Stimulated activated CD8-positive, alpha-beta memory T cell treated with anti-CD3 and anti-CD28 coated beads, Interleukin-15, amount 100 ng/mL, for 24 hours (primary cell): Measurements from ENCODE around the gene TP73.
"Not testable (repeated sequence)": the region's sequence is repeated elsewhere in the genome, so short reads cannot be mapped to it uniquely, and the experiment has no call there.

Experiments used
- DNase-seq: peaks from one replicate; pipeline ENCODE4 v3.0.0-alpha.2; 2020; ENCODE audit warnings: low read depth

The TP73 gene

DNA sequence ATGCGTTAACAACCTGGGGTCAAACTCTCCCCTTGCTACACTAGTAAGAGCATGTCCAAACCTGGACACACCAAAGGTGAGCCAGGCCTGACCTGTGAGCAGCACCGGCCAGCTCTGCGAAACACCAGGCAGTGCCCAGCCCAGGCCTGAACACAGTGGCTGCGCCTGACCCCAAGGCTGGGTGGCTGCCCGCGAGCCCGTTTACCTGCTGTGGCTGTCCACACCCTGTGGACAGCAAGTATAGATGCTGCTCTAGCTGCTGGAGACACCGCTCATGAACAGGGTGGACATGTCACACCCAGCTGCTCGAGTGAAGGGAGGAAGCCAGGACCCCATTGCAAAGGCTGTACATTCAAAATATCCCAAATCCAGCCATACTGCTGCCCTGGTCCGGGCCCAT lies 92.3 kb downstream of the TP73 start:
- no peak for DNase-seq

DNA sequence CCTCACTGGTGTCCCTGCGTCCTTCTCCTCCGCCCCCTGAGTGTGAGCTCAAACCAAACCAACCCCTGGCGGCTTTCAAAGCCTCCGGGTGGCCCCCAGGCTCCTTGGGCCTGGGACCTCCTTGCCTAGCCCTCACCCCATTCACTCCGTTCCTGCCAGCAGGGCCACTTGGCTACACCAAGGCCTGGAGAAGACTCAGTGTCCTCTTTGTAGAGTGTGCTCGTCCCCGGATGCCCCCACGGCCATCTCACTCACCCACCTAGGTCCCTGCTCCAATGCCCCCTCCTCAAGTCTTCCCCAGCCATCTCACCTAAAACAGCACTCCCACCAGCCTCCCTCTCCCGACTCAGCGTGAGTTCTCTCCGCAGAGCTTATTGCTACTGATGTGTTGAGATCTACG lies 92.8 kb downstream of the TP73 start:
- no peak for DNase-seq

DNA sequence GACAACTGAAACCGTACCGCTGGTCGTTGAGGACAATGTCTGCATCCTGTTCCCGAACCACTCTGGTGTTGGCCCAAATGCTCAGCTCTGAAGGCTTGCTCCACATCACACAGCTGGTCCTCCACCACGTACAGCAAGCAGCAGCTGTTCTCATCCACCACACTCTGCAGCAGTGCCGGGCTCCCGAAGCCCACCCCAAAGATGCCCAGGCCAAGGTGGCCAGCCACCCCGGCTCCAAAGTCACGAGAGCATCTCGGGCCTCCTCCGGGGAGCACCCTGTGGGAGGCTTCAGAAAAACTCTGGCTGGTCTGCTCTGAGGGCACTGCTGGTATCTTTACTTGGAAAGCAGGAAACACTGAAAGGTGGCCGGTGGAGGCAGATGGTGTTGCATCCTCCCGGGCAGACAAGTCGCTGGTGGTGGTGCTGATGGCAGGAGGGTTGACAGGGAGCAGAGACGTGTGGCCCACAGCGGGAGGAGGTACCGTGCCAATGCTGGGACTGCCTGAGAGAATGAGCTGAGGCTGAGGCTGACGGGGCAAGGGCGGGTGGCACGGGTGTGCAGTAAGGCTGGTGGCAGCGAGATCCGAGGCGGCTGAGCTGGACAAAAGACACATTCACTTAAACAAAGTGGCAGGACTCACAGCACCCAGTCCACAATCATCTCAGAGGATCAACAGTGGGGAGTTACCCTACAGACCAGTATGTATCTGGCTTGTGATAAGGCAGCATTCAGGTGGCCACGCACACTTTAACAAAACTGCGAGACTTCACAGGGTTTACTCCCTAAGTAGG lies 93.5 kb downstream of the TP73 start:
- DNase-seq = no peak

- DNase-seq = no peak
Measured at GRCh38 chr1:3746389-3746829, 94.1 kb downstream of the TP73 start.

GRCh38 chr1:3746830-3747521 lies 94.7 kb downstream of the TP73 start:
- DNase-seq = peak; percentile 79

GRCh38 chr1:3747522-3747848 lies 95.2 kb downstream of the TP73 start:
- no peak for DNase-seq

- DNase-seq = no peak
Measured at GRCh38 chr1:3747903-3748302, 95.6 kb downstream of the TP73 start.

DNA sequence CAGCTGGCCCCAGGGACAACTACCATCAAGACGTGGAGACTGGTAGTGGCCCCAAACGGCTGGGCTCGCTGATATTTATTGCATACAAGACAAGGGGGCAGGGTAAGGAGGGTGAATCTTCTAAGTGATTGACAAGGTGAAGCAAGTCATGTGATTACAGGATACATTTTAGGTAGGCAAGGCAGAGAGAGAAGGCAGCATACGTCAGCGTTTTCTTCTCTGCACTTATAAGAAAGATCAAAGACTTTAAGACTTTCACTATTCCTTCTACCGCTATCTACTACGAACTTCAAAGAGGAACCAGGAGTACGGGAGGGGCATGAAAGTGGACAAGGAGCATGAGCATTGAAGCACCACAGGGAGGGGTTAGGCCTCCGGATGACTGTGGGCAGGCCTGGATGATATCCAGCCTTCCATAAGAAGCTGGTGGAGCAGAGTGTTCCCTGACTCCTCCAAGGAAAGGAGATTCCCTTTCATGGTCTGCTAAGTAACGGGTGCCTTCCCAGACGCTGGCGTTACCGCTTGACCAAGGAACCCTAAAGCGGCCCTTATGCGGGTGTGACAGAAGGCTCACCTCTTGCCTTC lies 96.1 kb downstream of the TP73 start:
- DNase-seq = not testable (repeated sequence)

DNA sequence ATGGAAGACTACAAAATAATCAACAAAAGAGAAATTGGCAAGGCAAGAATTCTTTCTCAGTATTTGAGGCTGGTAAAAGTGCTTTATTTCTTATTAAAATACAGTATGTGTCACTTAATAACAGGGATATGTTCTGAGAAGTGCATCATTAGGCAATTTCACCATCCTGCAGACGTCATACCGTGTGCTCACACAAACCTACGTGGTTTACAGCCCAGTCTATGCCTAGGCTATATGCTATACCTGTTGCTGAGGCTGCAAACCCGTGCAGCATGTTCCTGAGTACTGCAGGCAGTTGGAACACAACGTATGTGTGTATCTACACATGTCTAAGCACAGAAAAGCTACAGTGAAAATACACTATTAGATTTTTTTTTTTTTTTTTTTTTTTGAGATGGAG lies 97.2 kb downstream of the TP73 start:
- DNase-seq = no peak

DNA sequence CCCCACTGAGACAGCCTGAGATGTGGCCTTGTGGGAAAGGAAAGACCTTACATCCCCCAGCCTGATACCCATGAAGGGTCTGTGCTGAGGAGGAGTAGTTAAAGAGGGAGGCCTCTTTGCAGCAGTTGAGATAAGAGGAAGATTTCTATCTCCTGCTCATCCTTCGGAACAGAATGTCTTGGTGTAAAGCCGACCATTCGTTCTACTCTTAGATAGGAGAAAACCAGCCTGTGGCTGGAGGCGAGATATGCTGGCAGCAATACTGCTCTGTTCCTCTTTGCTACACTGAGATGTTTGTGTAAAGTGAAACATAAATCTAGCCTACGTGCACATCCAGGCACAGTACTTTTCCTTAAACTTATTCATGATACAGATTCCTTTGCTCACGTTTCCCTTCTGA lies 98.4 kb downstream of the TP73 start:
- DNase-seq = no peak

GRCh38 chr1:3752400-3752945 lies 100.2 kb downstream of the TP73 start, which contains the start of gene CCDC27:
Gene CCDC27 (plus strand): TSS chr1:3752450. CDS start chr1:3752482, 32 bp downstream.
- no peak for DNase-seq

DNA sequence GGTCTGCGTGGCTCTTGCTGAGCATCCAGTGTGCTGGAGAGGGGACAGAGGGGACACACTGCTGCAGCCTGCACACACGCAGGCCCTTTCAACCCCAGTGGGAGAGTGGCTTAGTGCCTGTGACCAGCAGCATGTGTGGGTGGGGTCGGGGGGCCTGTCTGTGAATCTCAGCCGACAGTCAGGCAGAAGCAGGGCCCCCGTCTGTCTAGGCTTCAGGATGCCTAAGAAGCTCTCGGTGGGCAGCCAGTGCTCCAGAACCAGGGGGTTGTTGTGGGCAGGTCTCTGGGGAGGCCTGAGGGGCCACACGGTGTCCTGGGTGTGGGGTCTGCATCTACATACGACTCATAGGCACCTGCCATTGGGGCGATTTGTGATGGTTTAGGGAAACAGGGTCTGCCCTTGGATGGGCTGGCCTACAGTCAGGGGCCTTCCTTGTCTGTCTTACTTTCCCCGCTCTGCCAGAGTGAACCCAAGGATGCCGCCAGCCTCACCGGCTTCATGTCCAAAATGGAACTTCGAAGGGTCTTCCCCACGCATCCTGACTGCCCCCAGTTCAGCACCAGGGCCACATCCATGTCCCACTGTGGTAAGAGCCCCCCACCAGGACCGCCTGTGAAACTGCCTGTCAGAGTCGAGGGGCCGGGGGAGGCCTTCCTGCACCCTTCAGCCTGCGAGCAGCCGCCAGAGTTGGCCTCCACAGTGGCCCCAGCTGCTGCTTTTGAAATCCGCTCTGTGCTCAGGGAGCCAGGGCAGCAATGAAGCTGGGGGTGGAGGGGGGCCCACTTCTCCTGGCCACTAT lies 101.5 kb downstream of the TP73 start:
- no peak for DNase-seq

DNA sequence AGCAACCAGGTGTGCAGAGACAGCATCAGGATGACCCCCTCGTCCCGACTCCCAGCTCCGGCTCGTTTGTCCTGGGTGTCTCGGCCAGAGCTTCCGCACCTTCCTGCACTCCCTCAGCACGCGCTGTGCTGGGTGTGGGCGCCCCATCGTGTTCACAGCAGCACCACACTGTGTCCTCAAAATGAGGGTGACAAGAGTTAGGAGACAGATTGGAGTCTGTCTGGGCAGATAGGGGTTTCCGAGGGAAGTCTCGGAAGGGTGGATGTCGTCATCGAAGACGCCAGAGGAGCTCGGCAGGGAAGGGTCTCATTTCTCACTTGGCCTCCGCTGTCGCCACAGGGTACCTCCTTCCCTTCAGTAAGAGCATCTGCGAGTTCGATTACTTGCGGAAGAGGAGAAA lies 104.1 kb downstream of the TP73 start:
- no peak for DNase-seq

DNA sequence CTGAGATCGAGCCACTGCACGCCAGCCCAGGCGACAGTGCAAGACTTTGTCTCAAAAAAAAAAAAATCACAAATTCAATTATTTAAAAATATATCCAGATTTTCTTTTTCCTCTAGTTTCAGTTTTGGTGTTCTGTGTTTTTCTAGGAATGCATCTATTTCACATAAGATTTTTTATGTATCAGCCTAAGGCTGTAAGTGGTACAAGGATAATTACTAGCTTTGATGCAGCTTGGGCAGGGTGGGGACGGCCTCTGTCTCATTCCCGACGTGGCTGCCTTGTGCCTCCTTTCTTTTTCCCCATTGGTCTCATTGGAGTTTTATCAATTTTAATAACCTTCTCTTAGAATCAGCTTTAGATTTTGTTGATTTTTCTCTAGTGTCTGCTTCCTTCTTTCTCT lies 106.8 kb downstream of the TP73 start:
- no peak for DNase-seq

DNA sequence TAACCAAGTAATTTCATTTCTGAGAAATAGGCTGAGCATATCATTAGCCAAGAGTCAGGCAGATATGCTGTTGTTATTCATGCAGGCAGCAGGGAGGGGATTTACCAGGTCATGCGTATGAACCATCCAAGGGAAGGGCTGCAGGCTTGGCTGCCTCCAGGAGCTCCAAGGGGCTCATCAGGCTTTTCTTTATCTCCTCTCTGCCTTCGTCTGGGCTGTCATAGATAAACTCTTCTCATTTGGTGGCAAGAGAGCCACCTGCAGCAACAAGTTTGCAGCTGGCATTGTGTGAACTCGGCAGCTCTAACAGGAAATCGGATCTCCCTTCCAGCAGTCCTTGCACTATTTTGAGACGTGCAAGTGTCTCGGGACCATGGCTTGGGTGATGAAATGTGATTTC lies 107.5 kb downstream of the TP73 start:
- no peak for DNase-seq

- DNase-seq = no peak
Measured at GRCh38 chr1:3761296-3762010, 109.1 kb downstream of the TP73 start.

- no peak for DNase-seq
Measured at GRCh38 chr1:3762151-3762872, 110.0 kb downstream of the TP73 start.

DNA sequence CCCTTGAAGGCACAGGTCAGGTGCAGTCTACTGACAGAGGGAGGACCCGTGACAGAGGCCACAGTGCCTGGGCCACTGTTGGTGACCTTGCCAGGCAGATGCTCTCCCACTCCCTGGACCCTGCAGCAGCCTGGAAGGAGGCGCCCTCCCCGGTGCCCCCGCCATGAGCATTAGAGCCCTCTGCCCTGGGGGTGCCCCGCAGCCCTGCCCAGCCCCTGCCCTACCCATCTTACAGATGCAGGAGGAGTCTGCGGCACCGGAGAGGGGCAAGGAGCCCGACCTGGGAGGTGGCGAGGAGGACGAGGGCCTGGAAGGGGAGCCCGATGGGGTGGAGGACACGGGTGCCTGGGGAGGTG lies 110.5 kb downstream of the TP73 start:
- DNase-seq = no peak

- DNase-seq = no peak
Measured at GRCh38 chr1:3763351-3764125, 111.2 kb downstream of the TP73 start.

DNA sequence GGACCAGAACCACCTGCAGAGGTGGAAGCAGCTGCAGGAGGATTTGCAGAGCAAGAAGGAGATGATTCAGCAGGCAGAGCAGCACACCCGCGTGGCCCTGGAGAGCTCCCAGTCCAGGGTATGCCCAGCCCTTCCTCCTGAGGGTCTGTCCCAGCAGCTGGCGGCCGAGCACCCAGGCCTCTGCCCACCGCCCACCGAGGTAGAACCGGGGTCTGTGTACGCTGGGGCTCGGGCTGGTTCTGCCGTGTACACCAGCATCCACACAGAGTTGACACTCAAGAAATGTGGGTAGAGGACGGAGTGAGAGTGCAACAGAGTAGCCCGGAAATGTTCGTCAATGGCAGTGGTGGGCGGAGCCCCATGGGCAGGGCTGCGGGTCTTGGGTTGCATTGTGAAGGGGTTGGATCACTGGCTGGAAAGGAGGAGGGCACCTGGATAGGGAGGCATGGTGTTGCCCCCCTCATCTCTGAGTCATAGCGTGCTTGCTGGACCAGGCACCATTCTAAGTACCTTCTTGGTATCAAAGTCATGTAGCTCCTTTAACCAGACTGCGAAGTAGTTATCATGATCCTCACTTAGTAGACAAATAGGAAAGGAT lies 115.1 kb downstream of the TP73 start:
- no peak for DNase-seq
